ENCODE measurements around the gene SLC16A3. TPM values are rescaled to one million over a fixed set of nuclear protein-coding genes. Genes with fewer than 3 reads are reported as not detected.

Gene SLC16A3
- total and polyA plus RNA-seq, 2 experiments from 2014 or later = 3.5 to 10.6 TPM

DNA sequence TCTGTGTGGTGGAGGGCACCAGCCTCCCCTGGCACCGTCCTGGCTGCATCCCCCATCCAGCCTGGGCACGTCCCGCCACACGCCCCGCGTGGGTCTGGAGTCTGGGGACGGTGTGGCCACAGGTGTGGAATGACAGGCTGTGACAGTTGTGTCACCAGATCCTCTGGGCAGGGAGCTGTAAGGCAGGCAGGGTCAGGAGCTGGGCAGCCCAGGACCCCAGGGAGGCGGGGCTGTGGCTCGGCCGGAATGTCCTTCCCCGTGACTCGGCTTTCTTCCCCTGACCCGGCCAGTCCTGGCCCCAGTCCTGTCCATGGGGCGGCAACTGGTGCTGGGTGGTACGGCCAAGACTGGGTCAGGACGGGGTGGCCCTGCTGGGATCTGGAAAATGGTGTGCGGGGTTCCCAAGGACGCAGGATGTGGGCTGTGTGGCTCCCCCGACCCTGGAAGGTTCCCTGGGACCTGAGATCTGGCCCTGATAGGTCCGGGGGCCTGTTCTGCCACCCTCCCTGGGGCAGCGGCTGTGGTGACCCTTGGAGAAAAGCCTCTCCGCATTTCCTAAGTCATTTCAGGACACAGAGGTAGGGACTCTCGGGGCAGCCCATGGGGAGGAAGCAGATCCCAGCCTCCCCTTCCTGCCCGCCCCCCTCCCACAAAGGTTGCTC is 3.3 kb upstream of the SLC16A3 start:
- no peak for ATAC-seq
- Histone ChIP-seq H3K4me2 (no peak overlapping the region), H4K20me1 (replicated peaks; ENCODE audit: insufficient read depth) (no peaks in the 10 kb centered on the region; the same call in 1 of the 2 replicates), H2AFZ (no peak overlapping the region), H3K9me2 (ENCODE audit: insufficient read depth) (no peaks in the 10 kb centered on the region), H3K36me3 (ENCODE audit: insufficient read depth) (no peaks in the 10 kb centered on the region), H3K4me3 (no peak overlapping the region), H3K4me1 (ENCODE audit: insufficient read depth) (no peaks in the 10 kb centered on the region), H3F3A (replicated peaks; ENCODE audit: low read depth) (no peaks in the 10 kb centered on the region), H3K79me2 (replicated peaks; ENCODE audit: insufficient read depth) (no peaks in the 10 kb centered on the region), H3K27ac (ENCODE audit: low read depth) (no peak overlapping the region), H3K27me3 (ENCODE audit: insufficient read depth) (peaks cover 40% of the 10 kb centered on the region)
- DNase-seq (ENCODE audit: low spot score) = no peak
- H3K27me3 Mint-ChIP-seq (ENCODE audit: insufficient read depth, low read depth, poor library complexity) = peaks cover 41% of the 10 kb centered on the region
- H3K27ac Mint-ChIP-seq = no peak overlapping the region
- peaks cover 2% of the 10 kb centered on the region; the same call in 1 of the 3 replicates for H3K9me3 Mint-ChIP-seq
- H3K4me3 Mint-ChIP-seq = no peak overlapping the region
- no peak for TF ChIP-seq ZNF114 (CRISPR knock-in tag; IDR thresholded peaks at IDR 0.05)
- TF ChIP-seq, protein P1, sequence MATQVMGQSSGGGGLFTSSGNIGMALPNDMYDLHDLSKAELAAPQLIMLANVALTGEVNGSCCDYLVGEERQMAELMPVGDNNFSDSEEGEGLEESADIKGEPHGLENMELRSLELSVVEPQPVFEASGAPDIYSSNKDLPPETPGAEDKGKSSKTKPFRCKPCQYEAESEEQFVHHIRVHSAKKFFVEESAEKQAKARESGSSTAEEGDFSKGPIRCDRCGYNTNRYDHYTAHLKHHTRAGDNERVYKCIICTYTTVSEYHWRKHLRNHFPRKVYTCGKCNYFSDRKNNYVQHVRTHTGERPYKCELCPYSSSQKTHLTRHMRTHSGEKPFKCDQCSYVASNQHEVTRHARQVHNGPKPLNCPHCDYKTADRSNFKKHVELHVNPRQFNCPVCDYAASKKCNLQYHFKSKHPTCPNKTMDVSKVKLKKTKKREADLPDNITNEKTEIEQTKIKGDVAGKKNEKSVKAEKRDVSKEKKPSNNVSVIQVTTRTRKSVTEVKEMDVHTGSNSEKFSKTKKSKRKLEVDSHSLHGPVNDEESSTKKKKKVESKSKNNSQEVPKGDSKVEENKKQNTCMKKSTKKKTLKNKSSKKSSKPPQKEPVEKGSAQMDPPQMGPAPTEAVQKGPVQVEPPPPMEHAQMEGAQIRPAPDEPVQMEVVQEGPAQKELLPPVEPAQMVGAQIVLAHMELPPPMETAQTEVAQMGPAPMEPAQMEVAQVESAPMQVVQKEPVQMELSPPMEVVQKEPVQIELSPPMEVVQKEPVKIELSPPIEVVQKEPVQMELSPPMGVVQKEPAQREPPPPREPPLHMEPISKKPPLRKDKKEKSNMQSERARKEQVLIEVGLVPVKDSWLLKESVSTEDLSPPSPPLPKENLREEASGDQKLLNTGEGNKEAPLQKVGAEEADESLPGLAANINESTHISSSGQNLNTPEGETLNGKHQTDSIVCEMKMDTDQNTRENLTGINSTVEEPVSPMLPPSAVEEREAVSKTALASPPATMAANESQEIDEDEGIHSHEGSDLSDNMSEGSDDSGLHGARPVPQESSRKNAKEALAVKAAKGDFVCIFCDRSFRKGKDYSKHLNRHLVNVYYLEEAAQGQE (IDR thresholded peaks at IDR 0.05; ENCODE audit: unreplicated experiment) = no peak
- no peak for TF ChIP-seq ZNF462 (CRISPR knock-in tag; IDR thresholded peaks at IDR 0.05)
- no peak for TF ChIP-seq EZH2 (IDR thresholded peaks at IDR 0.05; ENCODE audit: low read depth, unreplicated experiment)
- no peak for TF ChIP-seq CREB1 (CRISPR knock-in tag; IDR thresholded peaks at IDR 0.05; ENCODE audit: low read depth)
- no peak for TF ChIP-seq NANOG (IDR thresholded peaks at IDR 0.05; ENCODE audit: borderline replicate concordance)
- no peak for TF ChIP-seq POLR2AphosphoS5 (IDR thresholded peaks at IDR 0.05; ENCODE audit: low read depth)
- no peak for TF ChIP-seq STAT1 (IDR thresholded peaks at IDR 0.05; ENCODE audit: unreplicated experiment)
- TF ChIP-seq JUNB (IDR thresholded peaks at IDR 0.05; ENCODE audit: unreplicated experiment) = no peak
- no peak for TF ChIP-seq ETS1 (IDR thresholded peaks at IDR 0.05)
- no peak for TF ChIP-seq EZH2phosphoT487 (IDR thresholded peaks at IDR 0.05; ENCODE audit: unreplicated experiment)
- TF ChIP-seq CTCF (conservative IDR thresholded peaks at IDR 0.05; ENCODE audit: low read depth in 2 of 2) = no peak
- TF ChIP-seq ZNF331 (CRISPR knock-in tag; IDR thresholded peaks at IDR 0.05; ENCODE audit: low read depth) = no peak
- H3K36me3 Mint-ChIP-seq (ENCODE audit: low read depth) = no peaks in the 10 kb centered on the region
- no peaks in the 10 kb centered on the region; the same call in 2 of the 3 replicates for H3K4me1 Mint-ChIP-seq

Measured in GM23338 (cell line).